Activated naive CD4-positive, alpha-beta T cell treated with anti-CD3 and anti-CD28 coated beads, Interleukin-2, amount 50 U/mL, for 16 hours (primary cell): ENCODE data around the gene CCR4.
"Not testable (repeated sequence)": the region's sequence is repeated elsewhere in the genome, so short reads cannot be mapped to it uniquely, and the experiment has no call there.

Experiments
- DNase-seq: peaks from one replicate; pipeline ENCODE4 v3.0.0-alpha.2; 2020

CCR4 gene

GRCh38 chr3:32984918-32985317 is 33.5 kb downstream of the CCR4 start:
- DNase-seq, result not testable (repeated sequence)

GRCh38 chr3:32989171-32989570 is 37.7 kb downstream of the CCR4 start:
- DNase-seq, result no peak

- DNase-seq, result no peak
These were observed 38.7 kb downstream of the CCR4 start for GRCh38 chr3:32990116-32990515.

GRCh38 chr3:32991781-32992180 is 40.3 kb downstream of the CCR4 start:
- DNase-seq, result no peak

GRCh38 chr3:32992310-32992686 is 40.9 kb downstream of the CCR4 start:
- no peak for DNase-seq

- DNase-seq, result no peak
These were observed 42.6 kb downstream of the CCR4 start for GRCh38 chr3:32994045-32994444.

GRCh38 chr3:32995098-32995497 is 43.7 kb downstream of the CCR4 start:
- DNase-seq, result no peak

DNA sequence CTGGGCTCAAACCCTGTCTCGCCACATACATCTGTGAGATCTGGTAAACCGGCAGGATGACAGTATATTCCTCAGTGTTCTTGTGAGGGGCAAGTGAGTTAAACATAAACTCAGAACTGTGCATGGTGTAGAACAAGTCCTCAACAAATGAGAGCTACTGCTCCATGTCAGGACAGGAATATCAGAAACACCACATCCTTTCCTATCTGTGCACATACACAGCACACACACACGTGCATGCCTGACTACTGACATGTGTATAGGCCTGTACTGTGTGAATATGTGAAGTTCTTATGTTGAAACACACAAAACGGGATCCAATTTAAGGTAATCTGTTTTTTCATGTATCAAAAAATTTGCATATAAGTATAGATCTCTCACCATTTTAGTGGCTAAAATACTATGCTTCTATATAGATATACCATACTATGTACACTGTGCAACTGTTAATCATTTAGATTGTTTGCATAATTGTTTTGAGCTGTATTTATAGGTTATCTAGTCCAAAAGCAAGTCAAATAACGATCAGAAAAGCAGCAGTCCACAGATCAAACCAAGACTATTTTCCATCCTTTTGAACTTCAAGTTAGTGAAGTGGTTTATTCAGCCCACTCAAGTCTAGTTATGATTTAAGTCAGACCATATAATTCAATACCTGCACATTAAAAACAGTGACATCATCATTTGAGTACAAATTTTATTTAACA is 44.8 kb downstream of the CCR4 start:
- DNase-seq, result no peak

GRCh38 chr3:32996755-32997091 is 45.3 kb downstream of the CCR4 start:
- DNase-seq, result no peak

GRCh38 chr3:32998631-32999451 is 47.4 kb downstream of the CCR4 start:
- DNase-seq, result no peak

GRCh38 chr3:33000691-33001385 is 49.4 kb downstream of the CCR4 start:
- DNase-seq, result no peak

- DNase-seq, result no peak
These were observed 50.4 kb downstream of the CCR4 start for GRCh38 chr3:33001889-33002288.

DNA sequence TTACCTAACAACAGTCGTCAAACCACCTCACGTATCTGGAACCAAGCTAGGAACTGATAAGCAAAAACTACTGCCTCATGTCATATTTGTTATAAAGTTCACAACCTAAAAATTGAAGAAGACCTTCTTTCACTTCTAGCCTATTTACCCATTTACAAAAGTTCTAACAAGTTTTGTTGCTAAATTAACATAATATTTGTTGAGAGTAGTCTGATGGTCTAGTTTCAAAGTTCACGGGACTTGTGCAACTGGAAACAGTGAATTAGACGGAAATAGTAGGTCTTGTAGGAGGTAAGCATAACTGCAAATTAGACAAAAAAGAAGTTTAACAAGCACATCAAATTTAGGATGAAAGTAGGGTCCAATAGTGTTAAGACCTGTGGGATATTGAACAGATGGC is 51.9 kb downstream of the CCR4 start:
- no peak for DNase-seq

- DNase-seq, result no peak
These were observed 52.8 kb downstream of the CCR4 start for GRCh38 chr3:33004205-33004604.

DNA sequence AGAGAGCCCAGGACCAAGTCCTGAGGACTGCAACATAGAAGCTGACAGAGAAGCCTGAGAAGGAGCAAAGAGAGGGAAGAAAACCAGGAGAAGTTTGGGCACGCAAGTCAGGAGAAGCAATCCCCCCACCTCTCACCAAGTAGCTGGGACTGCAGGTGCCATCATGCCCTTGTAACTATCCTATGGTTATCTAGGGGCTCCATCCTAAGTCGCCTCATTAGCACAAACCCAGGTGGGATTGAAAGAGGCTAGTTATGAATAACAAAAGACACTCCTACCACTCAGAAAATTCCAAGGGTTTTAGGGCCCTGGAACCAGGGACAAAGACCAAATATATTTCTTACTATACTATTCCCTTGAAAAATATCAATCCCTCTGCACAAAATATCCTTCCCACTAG is 53.5 kb downstream of the CCR4 start:
- no peak for DNase-seq
